HTR-8/SVneo (cell line): ENCODE data around the gene ARL2.

ENCODE experiments used
- DNase-seq: peaks from one replicate; pipeline ENCODE4 v3.0.0; 2011; ENCODE audit warnings: low spot score, mixed read lengths; ENCODE audit not compliant: insufficient read length
- FAIRE-seq: peaks from 2 replicates; lab custom pipeline; 2011; peaks lifted over from hg19 to GRCh38; lab: Jason Lieb, UNC

The ARL2 gene

DNA sequence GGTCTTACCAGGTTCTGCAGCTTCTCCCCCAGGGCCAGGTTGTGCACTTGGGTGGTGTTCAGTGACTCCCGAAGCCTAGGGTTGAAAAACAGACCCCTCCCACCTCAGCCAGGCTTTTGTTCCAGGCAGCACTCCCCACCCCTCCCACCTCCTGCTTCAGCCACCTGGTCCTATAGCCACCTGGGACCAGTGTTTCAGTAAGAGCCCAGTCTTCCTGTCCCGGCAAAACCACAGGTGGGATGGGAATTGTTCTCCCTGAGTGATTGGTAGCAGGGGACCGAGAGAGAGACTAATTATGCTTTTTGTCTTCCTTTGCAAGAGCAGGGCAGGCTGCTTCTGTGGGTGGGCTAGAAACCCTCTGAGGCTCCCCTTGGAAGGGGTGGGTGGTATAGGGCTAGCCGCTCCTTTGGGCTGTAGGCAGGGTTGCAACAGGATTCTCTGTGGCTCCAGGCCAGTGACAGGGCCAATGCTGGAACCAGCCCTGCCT lies 52.9 kb downstream of the ARL2 start:
- DNase-seq (no peak), FAIRE-seq (no peak)

- no peak for DNase-seq
- no peak for FAIRE-seq
Measured at GRCh38 chr11:65067446-65067845, 53.5 kb downstream of the ARL2 start.

GRCh38 chr11:65069217-65069616 lies 55.3 kb downstream of the ARL2 start:
- FAIRE-seq (no peak), DNase-seq (no peak)
